ENCODE measurements around the gene SMPD4.
"Not testable (repeated sequence)": the region's sequence is repeated elsewhere in the genome, so short reads cannot be mapped to it uniquely, and the experiment has no call there.

GRCh38 chr2:130152136-130152815 is 29.1 kb downstream of the SMPD4 start:
- not testable (repeated sequence) for TF ChIP-seq CTCF (IDR thresholded peaks at IDR 0.05); EZH2 (IDR thresholded peaks at IDR 0.05; ENCODE audit: borderline replicate concordance, insufficient read depth, low read depth, low read length, poor library complexity, severe bottlenecking)
